Heart right ventricle (tissue), 12 donors: ENCODE results near the gene PCDHGC3. TPM values are rescaled to one million over a fixed set of nuclear protein-coding genes. Genes with fewer than 3 reads are reported as not detected.

ENCODE experiments used
- polyA plus RNA-seq, 2 donors: library from polyadenylated mRNA; stranded (reverse); fragments of 200-250 nt; gene quantifications; one replicate each; pipeline ENCODE4 v1.2.3, GENCODE V29; 2013
- total RNA-seq, 10 donors: library from RNA; stranded (reverse); fragmentation: NEBNext Ultra II Directional in 3 of 10; extraction: Animal tissue kit (Norgen Biotek cat#: 25700) in 3 of 10; gene quantifications; one replicate each; pipeline versions ENCODE4 v1.2.1 to v1.2.4, GENCODE V29; 2021 to 2023
- donor health status: ischemic (EF 13 %, LVEDD 7.1; RV severe dilation, severe dysfunction).
- donor health status: healthy with polysubstance abuse.
- donor health status: DM: no; HTN: yes; CAD: no.
- donor health status: DM: no; HTN: no; CAD: no.
- donor health status: ischemic (EF 25% LVEDD 6.9; RV normal size, moderate dysfunction).
- donor health status: ischemic (EF 25% LVEDD 5.7; RV mildly dilated, moderate dysfunction).
- donor health status: healthy.
- donor health status: nonischemic (EF 11% LVEDD 7.7; RV severe dilation, severe dysfunction).
- donor health status: DM: yes; HTN: yes; CAD: no.
- donor health status: PGD.
- donor health status: ischemic (EF 29% LVEDD 5.4; RV normal size, mild dysfunction).
- donor health status: nonischemic (EF 23%, LVEDD 6.1; RV moderate dilation, normal function).

Gene PCDHGC3
- total and polyA plus RNA-seq, 12 donors = 12.8 to 48.6 (median 16.0) TPM

Other genes starting within 250 kb of the PCDHGC3 start
- gene PCDHB15, start 230.6 kb upstream of the PCDHGC3 start, total RNA-seq = 10 to 100 TPM in 2 of 10 donors, 1 to 10 TPM in 8; 3.3 to 10.5 (median 5.2) TPM
- gene PCDHB15, start 230.6 kb upstream of the PCDHGC3 start, polyA plus RNA-seq = 1 to 10 TPM; 2.3 to 3.4 TPM
- gene SLC25A2, start 171.9 kb upstream of the PCDHGC3 start, total RNA-seq = under 1 TPM in 2 of 10 donors, not detected in 8; 0.28 TPM
- under 1 TPM in 1 of 2 donors, not detected in 1; 0.22 TPM for gene SLC25A2, start 171.9 kb upstream of the PCDHGC3 start, polyA plus RNA-seq
- 100 to 1,000 TPM in 8 of 10 donors, 10 to 100 TPM in 2; 93.4 to 111 (median 107) TPM for gene TAF7, start 155.2 kb upstream of the PCDHGC3 start, total RNA-seq
- 10 to 100 TPM; 33.1 to 89.9 TPM for gene TAF7, start 155.2 kb upstream of the PCDHGC3 start, polyA plus RNA-seq
- gene PCDHGA1, start 145.5 kb upstream of the PCDHGC3 start, total RNA-seq = 1 to 10 TPM; 2.1 to 5.0 (median 2.8) TPM
- gene PCDHGA1, start 145.5 kb upstream of the PCDHGC3 start, polyA plus RNA-seq = 1 to 10 TPM in 1 of 2 donors, under 1 TPM in 1; 0.57 to 1.5 TPM
- 10 to 100 TPM in 6 of 10 donors, 1 to 10 TPM in 4; 7.0 to 15.3 (median 12.2) TPM for gene PCDHGA2, start 137.2 kb upstream of the PCDHGC3 start, total RNA-seq
- gene PCDHGA2, start 137.2 kb upstream of the PCDHGC3 start, polyA plus RNA-seq = 1 to 10 TPM; 1.6 to 2.0 TPM
- 10 to 100 TPM; 10.0 to 21.0 (median 15.2) TPM for gene PCDHGA3, start 132.1 kb upstream of the PCDHGC3 start, total RNA-seq
- 1 to 10 TPM; 1.3 to 7.5 TPM for gene PCDHGA3, start 132.1 kb upstream of the PCDHGC3 start, polyA plus RNA-seq
- 10 to 100 TPM in 3 of 10 donors, 1 to 10 TPM in 7; 5.2 to 13.2 (median 9.0) TPM for gene PCDHGB1, start 125.9 kb upstream of the PCDHGC3 start, total RNA-seq
- 1 to 10 TPM in 1 of 2 donors, under 1 TPM in 1; 0.19 to 7.2 TPM for gene PCDHGB1, start 125.9 kb upstream of the PCDHGC3 start, polyA plus RNA-seq
- 10 to 100 TPM in 8 of 10 donors, 1 to 10 TPM in 2; 7.4 to 16.0 (median 10.5) TPM for gene PCDHGA4, start 120.9 kb upstream of the PCDHGC3 start, total RNA-seq
- 1 to 10 TPM in 1 of 2 donors, under 1 TPM in 1; 0.70 to 4.8 TPM for gene PCDHGA4, start 120.9 kb upstream of the PCDHGC3 start, polyA plus RNA-seq
- gene PCDHGB2, start 116.0 kb upstream of the PCDHGC3 start, total RNA-seq = 10 to 100 TPM in 7 of 10 donors, 1 to 10 TPM in 3; 8.2 to 17.0 (median 11.5) TPM
- gene PCDHGB2, start 116.0 kb upstream of the PCDHGC3 start, polyA plus RNA-seq = 1 to 10 TPM in 1 of 2 donors, under 1 TPM in 1; 0.64 to 5.2 TPM
- 1 to 10 TPM; 5.5 to 9.7 (median 7.1) TPM for gene PCDHGA5, start 111.8 kb upstream of the PCDHGC3 start, total RNA-seq
- gene PCDHGA5, start 111.8 kb upstream of the PCDHGC3 start, polyA plus RNA-seq = 1 to 10 TPM in 1 of 2 donors, under 1 TPM in 1; 0.59 to 5.3 TPM
- 10 to 100 TPM in 3 of 10 donors, 1 to 10 TPM in 7; 7.0 to 14.0 (median 9.3) TPM for gene PCDHGB3, start 105.7 kb upstream of the PCDHGC3 start, total RNA-seq
- gene PCDHGB3, start 105.7 kb upstream of the PCDHGC3 start, polyA plus RNA-seq = 1 to 10 TPM in 1 of 2 donors, under 1 TPM in 1; 0.39 to 5.1 TPM
- 10 to 100 TPM in 1 of 10 donors, 1 to 10 TPM in 9; 5.4 to 10.6 (median 8.1) TPM for gene PCDHGA6, start 102.1 kb upstream of the PCDHGC3 start, total RNA-seq
- gene PCDHGA6, start 102.1 kb upstream of the PCDHGC3 start, polyA plus RNA-seq = 1 to 10 TPM; 1.2 to 9.4 TPM
- gene PCDHGA7, start 93.2 kb upstream of the PCDHGC3 start, total RNA-seq = 10 to 100 TPM in 1 of 10 donors, 1 to 10 TPM in 9; 5.9 to 11.5 (median 8.1) TPM
- gene PCDHGA7, start 93.2 kb upstream of the PCDHGC3 start, polyA plus RNA-seq = 1 to 10 TPM in 1 of 2 donors, under 1 TPM in 1; 0.54 to 6.4 TPM
- 10 to 100 TPM in 1 of 10 donors, 1 to 10 TPM in 9; 5.1 to 10.9 (median 7.3) TPM for gene PCDHGB4, start 88.3 kb upstream of the PCDHGC3 start, total RNA-seq
- 1 to 10 TPM in 1 of 2 donors, under 1 TPM in 1; 0.96 to 3.3 TPM for gene PCDHGB4, start 88.3 kb upstream of the PCDHGC3 start, polyA plus RNA-seq
- gene PCDHGA8, start 83.3 kb upstream of the PCDHGC3 start, total RNA-seq = 10 to 100 TPM in 1 of 10 donors, 1 to 10 TPM in 9; 7.2 to 11.2 (median 8.7) TPM
- 1 to 10 TPM in 1 of 2 donors, under 1 TPM in 1; 0.28 to 3.7 TPM for gene PCDHGA8, start 83.3 kb upstream of the PCDHGC3 start, polyA plus RNA-seq
- 10 to 100 TPM in 2 of 10 donors, 1 to 10 TPM in 8; 6.6 to 12.1 (median 8.2) TPM for gene PCDHGB5, start 78.0 kb upstream of the PCDHGC3 start, total RNA-seq
- gene PCDHGB5, start 78.0 kb upstream of the PCDHGC3 start, polyA plus RNA-seq = 1 to 10 TPM; 1.6 to 3.8 TPM
- 1 to 10 TPM; 4.0 to 8.3 (median 6.0) TPM for gene PCDHGA9, start 73.2 kb upstream of the PCDHGC3 start, total RNA-seq
- 1 to 10 TPM in 1 of 2 donors, under 1 TPM in 1; 0.55 to 7.1 TPM for gene PCDHGA9, start 73.2 kb upstream of the PCDHGC3 start, polyA plus RNA-seq
- 10 to 100 TPM in 1 of 10 donors, 1 to 10 TPM in 9; 4.6 to 10.2 (median 6.6) TPM for gene PCDHGB6, start 67.9 kb upstream of the PCDHGC3 start, total RNA-seq
- gene PCDHGB6, start 67.9 kb upstream of the PCDHGC3 start, polyA plus RNA-seq = 1 to 10 TPM; 1.1 to 5.8 TPM
- gene PCDHGA10, start 63.0 kb upstream of the PCDHGC3 start, total RNA-seq = 1 to 10 TPM; 4.3 to 7.8 (median 6.7) TPM
- gene PCDHGA10, start 63.0 kb upstream of the PCDHGC3 start, polyA plus RNA-seq = 1 to 10 TPM in 1 of 2 donors, under 1 TPM in 1; 0.52 to 3.4 TPM
- 10 to 100 TPM in 8 of 10 donors, 1 to 10 TPM in 2; 5.9 to 12.6 (median 10.5) TPM for gene PCDHGB7, start 58.3 kb upstream of the PCDHGC3 start, total RNA-seq
- gene PCDHGB7, start 58.3 kb upstream of the PCDHGC3 start, polyA plus RNA-seq = 1 to 10 TPM; 1.9 to 5.6 TPM
- gene PCDHGA11, start 54.9 kb upstream of the PCDHGC3 start, total RNA-seq = 1 to 10 TPM; 3.3 to 8.5 (median 5.4) TPM
- 1 to 10 TPM in 1 of 2 donors, under 1 TPM in 1; 0.74 to 7.2 TPM for gene PCDHGA11, start 54.9 kb upstream of the PCDHGC3 start, polyA plus RNA-seq
- 1 to 10 TPM; 5.4 to 9.2 (median 6.1) TPM for gene PCDHGA12, start 45.5 kb upstream of the PCDHGC3 start, total RNA-seq
- gene PCDHGA12, start 45.5 kb upstream of the PCDHGC3 start, polyA plus RNA-seq = 1 to 10 TPM; 1.6 to 5.3 TPM
- gene PCDHGC4, start 9.1 kb downstream of the PCDHGC3 start, total RNA-seq = 1 to 10 TPM; 1.7 to 4.3 (median 3.1) TPM
- gene PCDHGC4, start 9.1 kb downstream of the PCDHGC3 start, polyA plus RNA-seq = 1 to 10 TPM in 1 of 2 donors, under 1 TPM in 1; 0.12 to 5.0 TPM
- 1 to 10 TPM; 2.2 to 4.9 (median 3.3) TPM for gene PCDHGC5, start 13.1 kb downstream of the PCDHGC3 start, total RNA-seq
- gene PCDHGC5, start 13.1 kb downstream of the PCDHGC3 start, polyA plus RNA-seq = 10 to 100 TPM in 1 of 2 donors, under 1 TPM in 1; 0.38 to 10.2 TPM
- gene DIAPH1, start 143.0 kb downstream of the PCDHGC3 start, total RNA-seq = 10 to 100 TPM; 27.3 to 93.2 (median 46.9) TPM
- 10 to 100 TPM; 28.4 to 48.6 TPM for gene DIAPH1, start 143.0 kb downstream of the PCDHGC3 start, polyA plus RNA-seq
- 10 to 100 TPM; 30.9 to 43.0 (median 32.7) TPM for gene HDAC3, start 160.9 kb downstream of the PCDHGC3 start, total RNA-seq
- 10 to 100 TPM; 27.7 to 38.2 TPM for gene HDAC3, start 160.9 kb downstream of the PCDHGC3 start, polyA plus RNA-seq
- gene RELL2, start 161.0 kb downstream of the PCDHGC3 start, total RNA-seq = 1 to 10 TPM in 2 of 10 donors, under 1 TPM in 8; 0.33 to 1.3 (median 0.51) TPM
- gene RELL2, start 161.0 kb downstream of the PCDHGC3 start, polyA plus RNA-seq = 1 to 10 TPM; 2.6 to 3.2 TPM
- gene FCHSD1, start 175.5 kb downstream of the PCDHGC3 start, total RNA-seq = 1 to 10 TPM; 1.2 to 6.5 (median 2.6) TPM
- gene FCHSD1, start 175.5 kb downstream of the PCDHGC3 start, polyA plus RNA-seq = 1 to 10 TPM; 2.9 to 6.8 TPM
- gene ARAP3, start 206.3 kb downstream of the PCDHGC3 start, total RNA-seq = 10 to 100 TPM; 10.8 to 21.9 (median 13.4) TPM
- 10 to 100 TPM; 13.7 to 27.3 TPM for gene ARAP3, start 206.3 kb downstream of the PCDHGC3 start, polyA plus RNA-seq